IMR-90 (cell line): ENCODE measurements around the gene IL1RAPL1. TPM values are rescaled to one million over a fixed set of nuclear protein-coding genes. Genes with fewer than 3 reads are reported as not detected.

Experiments used
- ATAC-seq: fragments of 200-7000 bp; cut with Tn5 transposase; 2 replicates; pipeline ENCODE4 v1.9.1; 2020; ENCODE audit warnings: low read depth, mild to moderate bottlenecking, moderate library complexity
- BruUV-seq: library from RNA; stranded (reverse); fragments of 400-500 nt; replicated peaks from 2 replicates; lab custom pipeline; 2021; lab: Mats Ljungman, UMichigan
- CTCF ChIA-PET: fragments of 300-600 bp; formaldehyde crosslinking; extraction: SDS; loops from one replicate; lab custom pipeline; 2021; ENCODE audit warnings: antibody characterized with exemption; lab: Yijun Ruan, JAX
- POLR2A ChIA-PET: fragments of 300-600 bp; sonication (Branson Sonifier 250); formaldehyde crosslinking; loops from one replicate; lab custom pipeline; 2022; ENCODE audit warnings: antibody characterized with exemption; ENCODE audit not compliant: unreplicated experiment; lab: Charles Lee
- DNase-seq: peaks from one replicate; pipeline ENCODE4 v3.0.0; 2013
- H2AFZ ChIP-seq: replicated peaks from 2 replicates; pipeline ENCODE3; 2013; ENCODE audit warnings: low read length, mild to moderate bottlenecking; ENCODE audit not compliant: poor library complexity
- H2AK5ac ChIP-seq: 2 replicates; pipeline ENCODE4 v1.6.1; 2013; ENCODE audit warnings: low read depth, low read length, inconsistent platforms
- H2AK9ac ChIP-seq: replicated peaks from 2 replicates; pipeline ENCODE3; 2013; ENCODE audit warnings: mild to moderate bottlenecking, low read depth, low read length, moderate library complexity; ENCODE audit not compliant: poor library complexity
- H2BK120ac ChIP-seq: 2 replicates; pipeline ENCODE4 v1.6.1; 2013; ENCODE audit warnings: low read depth, low read length, inconsistent platforms
- H2BK15ac ChIP-seq: 3 replicates; pipeline ENCODE4 v1.6.1; 2013; ENCODE audit warnings: low read depth, low read length, inconsistent platforms
- H2BK20ac ChIP-seq: 2 replicates; pipeline ENCODE4 v1.6.1; 2013; ENCODE audit warnings: low read depth, mild to moderate bottlenecking, inconsistent platforms, low read length, moderate library complexity
- H2BK5ac ChIP-seq: 2 replicates; pipeline ENCODE4 v1.6.1; 2013; ENCODE audit warnings: mild to moderate bottlenecking, low read depth, low read length, inconsistent platforms; ENCODE audit not compliant: poor library complexity, severe bottlenecking
- H3K14ac ChIP-seq: replicated peaks from 2 replicates; pipeline ENCODE4 v1.6.1; 2013; ENCODE audit warnings: low read depth, low read length, inconsistent platforms
- H3K18ac ChIP-seq: 2 replicates; pipeline ENCODE4 v1.6.1; 2013; ENCODE audit warnings: low read depth, low read length, control low read depth
- H3K23ac ChIP-seq: 2 replicates; pipeline ENCODE4 v1.6.1; 2013; ENCODE audit warnings: low read depth, low read length, inconsistent platforms
- H3K27ac ChIP-seq: 2 replicates; pipeline ENCODE4 v1.5.1; 2013; ENCODE audit warnings: mild to moderate bottlenecking, control low read depth, low read length; ENCODE audit not compliant: insufficient read depth
- H3K27me3 ChIP-seq: 2 replicates; pipeline ENCODE4 v1.6.1; 2013; ENCODE audit warnings: low read length; ENCODE audit not compliant: control insufficient read depth, insufficient read depth
- H3K36me3 ChIP-seq: 2 replicates; pipeline ENCODE4 v1.6.1; 2013; ENCODE audit warnings: low read length, mixed read lengths; ENCODE audit not compliant: control insufficient read depth, insufficient read depth
- H3K4ac ChIP-seq: 2 replicates; pipeline ENCODE4 v1.6.1; 2013; ENCODE audit warnings: low read depth, low read length, inconsistent platforms
- H3K4me1 ChIP-seq: 2 replicates; pipeline ENCODE4 v1.6.1; 2013; ENCODE audit warnings: low read length, mixed read lengths; ENCODE audit not compliant: control insufficient read depth, insufficient read depth
- H3K4me2 ChIP-seq: 2 replicates; pipeline ENCODE4 v1.6.1; 2013; ENCODE audit warnings: low read depth, mild to moderate bottlenecking, control low read depth, low read length, moderate library complexity
- H3K4me3 ChIP-seq: 2 replicates; pipeline ENCODE4 v1.5.1; 2013; ENCODE audit warnings: low read depth, mild to moderate bottlenecking, control low read depth, low read length, moderate library complexity; ENCODE audit not compliant: insufficient read depth
- H3K56ac ChIP-seq: 2 replicates; pipeline ENCODE4 v1.6.1; 2013; ENCODE audit warnings: low read length, inconsistent platforms; ENCODE audit not compliant: insufficient read depth; ENCODE audit errors: extremely low read depth
- H3K79me1 ChIP-seq, 2 experiments: 2 replicates each; pipeline ENCODE4 v1.6.1; 2013; ENCODE audit warnings: low read length in 2 of 2, inconsistent platforms in 1 of 2, low read depth in 1 of 2
- H3K9ac ChIP-seq: 2 replicates; pipeline ENCODE4 v1.6.1; 2013; ENCODE audit warnings: low read depth, low read length, control low read depth
- H3K9me1 ChIP-seq: 2 replicates; pipeline ENCODE4 v1.6.1; 2013; ENCODE audit warnings: low read length, inconsistent platforms; ENCODE audit not compliant: insufficient read depth
- H3K9me3 ChIP-seq: 2 replicates; pipeline ENCODE4 v1.6.1; 2013; ENCODE audit warnings: low read length; ENCODE audit not compliant: control insufficient read depth, insufficient read depth
- H4K20me1 ChIP-seq: 2 replicates; pipeline ENCODE4 v1.6.1; 2013; ENCODE audit warnings: low read length, inconsistent platforms; ENCODE audit not compliant: insufficient read depth
- H4K5ac ChIP-seq: 2 replicates; pipeline ENCODE4 v1.6.1; 2013; ENCODE audit warnings: mild to moderate bottlenecking, low read depth, low read length, control low read depth
- H4K8ac ChIP-seq, 2 experiments: 2 replicates each; pipeline ENCODE4 v1.6.1; 2013; ENCODE audit warnings: low read depth in 2 of 2, low read length in 2 of 2, control low read depth in 1 of 2, inconsistent platforms in 1 of 2
- H4K91ac ChIP-seq: 2 replicates; pipeline ENCODE4 v1.6.1; 2013; ENCODE audit warnings: low read depth, low read length, inconsistent platforms; ENCODE audit not compliant: insufficient read depth
- BHLHE40 ChIP-seq: fragments of 150-350 bp; IDR thresholded peaks from 2 replicates; pipeline ENCODE4 v1.6.1; 2016; ENCODE audit warnings: mild to moderate bottlenecking, low read depth, low read length
- CEBPB ChIP-seq: IDR thresholded peaks from 2 replicates; pipeline ENCODE4 v1.6.1; 2012; ENCODE audit warnings: low read depth, low read length, improper control_type of control experiment
- CHD1 ChIP-seq: IDR thresholded peaks from 2 replicates; pipeline ENCODE4 v1.6.1; 2012; ENCODE audit warnings: low read depth, low read length, improper control_type of control experiment
- CTCF ChIP-seq: conservative IDR thresholded peaks from 2 replicates; pipeline ENCODE4 v1.5.1; 2012; ENCODE audit warnings: mild to moderate bottlenecking, low read depth, low read length, improper control_type of control experiment
- ELK1 ChIP-seq: fragments of 150-350 bp; IDR thresholded peaks from 2 replicates; pipeline ENCODE4 v1.6.1; 2016; ENCODE audit warnings: low read depth, mild to moderate bottlenecking, low read length, moderate library complexity, borderline replicate concordance
- FOS ChIP-seq: fragments of 150-350 bp; IDR thresholded peaks from 2 replicates; pipeline ENCODE4 v1.6.1; 2016; ENCODE audit warnings: low read depth, low read length
- MAFK ChIP-seq: IDR thresholded peaks from 2 replicates; pipeline ENCODE4 v1.6.1; 2012; ENCODE audit warnings: low read depth, low read length, improper control_type of control experiment
- MAZ ChIP-seq: IDR thresholded peaks from 2 replicates; pipeline ENCODE4 v1.6.1; 2012; ENCODE audit warnings: low read depth, mild to moderate bottlenecking, low read length, improper control_type of control experiment, moderate library complexity, borderline replicate concordance
- MXI1 ChIP-seq: IDR thresholded peaks from 2 replicates; pipeline ENCODE4 v1.6.1; 2012; ENCODE audit warnings: low read depth, mild to moderate bottlenecking, low read length, moderate library complexity, borderline replicate concordance
- NFE2L2 ChIP-seq: fragments of 150-350 bp; IDR thresholded peaks from 2 replicates; pipeline ENCODE4 v1.6.1; 2016; ENCODE audit warnings: low read depth, mild to moderate bottlenecking, low read length
- POLR2A ChIP-seq: IDR thresholded peaks from 2 replicates; pipeline ENCODE4 v1.6.1; 2012; ENCODE audit warnings: mild to moderate bottlenecking, low read depth, low read length
- RAD21 ChIP-seq: IDR thresholded peaks from 2 replicates; pipeline ENCODE4 v1.6.1; 2012; ENCODE audit warnings: low read length, improper control_type of control experiment
- RCOR1 ChIP-seq: IDR thresholded peaks from 2 replicates; pipeline ENCODE4 v1.6.1; 2012; ENCODE audit warnings: mild to moderate bottlenecking, low read length, improper control_type of control experiment; ENCODE audit not compliant: insufficient replicate concordance
- RFX5 ChIP-seq: IDR thresholded peaks from 2 replicates; pipeline ENCODE4 v1.8.0; 2012; ENCODE audit warnings: low read depth, mild to moderate bottlenecking, low read length, moderate library complexity
- SMC3 ChIP-seq: fragments of 150-350 bp; IDR thresholded peaks from 2 replicates; pipeline ENCODE4 v1.6.1; 2016; ENCODE audit warnings: low read depth, mild to moderate bottlenecking, antibody characterized with exemption, low read length, moderate library complexity
- USF2 ChIP-seq: fragments of 150-350 bp; IDR thresholded peaks from 2 replicates; pipeline ENCODE4 v1.6.1; 2017; ENCODE audit warnings: mild to moderate bottlenecking, antibody characterized with exemption, low read length, low read depth
- WGBS, 2 experiments: methylation state at CpG; one replicate each; pipeline versions ENCODE4 v1.1.5 to v1.1.7; 2013; ENCODE audit warnings: missing lambda C conversion rate in 2 of 2; ENCODE audit not compliant: insufficient read length in 1 of 2; ENCODE audit errors: extremely low coverage in 2 of 2; 5-methylcytosine and 5-hydroxymethylcytosine counted together
- dilution Hi-C: fragments of 300-500 bp; cut with HindIII; formaldehyde crosslinking; loops from one replicate; pipeline ENCODE4 v1.14.3; 2018; ENCODE audit warnings: low sequenced_read_pairs; ENCODE audit not compliant: unreplicated experiment
- in situ Hi-C: fragments of 300-500 bp; cut with MboI; formaldehyde crosslinking; loops from 3 replicates; pipeline ENCODE4 v1.14.3; 2019; ENCODE audit warnings: low sequenced_read_pairs, inconsistent platforms, mixed read lengths
- intact Hi-C: fragments of 100-400 bp; cut with micrococcal nuclease; formaldehyde crosslinking; loops from 2 replicates; pipeline ENCODE4 v1.10.0; 2022
- polyA plus RNA-seq, 3 experiments: library from polyadenylated mRNA; depleted of rRNA; stranded (reverse); fragments of >200 nt; gene quantifications; 2 replicates each; pipeline ENCODE4 v1.2.3, GENCODE V29; 2012; ENCODE audit warnings: low replicate concordance in 1 of 3
- total RNA-seq: library from RNA; depleted of rRNA; stranded (reverse); fragments of >200 nt; gene quantifications from 2 replicates; pipeline ENCODE4 v1.2.3, GENCODE V29; 2012

The IL1RAPL1 gene
- total and polyA plus RNA-seq, 2 of the 4 experiments (the other 2 are of a cell fraction), result 1.5 to 9.0 TPM

- Histone ChIP-seq H3K4me3 (no peak overlapping the region), H3K4me1 (no peaks in the 10 kb centered on the region), H3K23ac (no peak overlapping the region), H3K36me3 (no peaks in the 10 kb centered on the region), H3K27ac (no peak overlapping the region), H4K5ac (no peak overlapping the region), H3K56ac (no peak overlapping the region), H2BK120ac (no peak overlapping the region), H3K9ac (no peak overlapping the region), H4K91ac (no peak overlapping the region), H4K20me1 (no peaks in the 10 kb centered on the region), H3K9me3 (no peaks in the 10 kb centered on the region), H2AK5ac (no peak overlapping the region), H2BK5ac (no peak overlapping the region), H2AFZ (no peak overlapping the region), H3K4me2 (no peak overlapping the region), H3K27me3 (no peaks in the 10 kb centered on the region), H4K8ac (no peak overlapping the region), H2BK15ac (no peak overlapping the region), H2AK9ac (no peak overlapping the region), H2BK20ac (no peak overlapping the region), H3K79me1 (no peaks in the 10 kb centered on the region), H3K4ac (no peak overlapping the region), H3K18ac (no peak overlapping the region), H3K14ac (no peak overlapping the region), H3K9me1 (no peaks in the 10 kb centered on the region)
- BruUV-seq, result no TSS peak
- no peak for TF ChIP-seq CTCF
- TF ChIP-seq SMC3, result no peak
- TF ChIP-seq RFX5, result no peak
- no peak for TF ChIP-seq FOS
- TF ChIP-seq ELK1, result no peak
- TF ChIP-seq CHD1, result no peak
- no peak for TF ChIP-seq MXI1
- TF ChIP-seq POLR2A, result no peak
- TF ChIP-seq MAFK, result no peak
- no peak for TF ChIP-seq RCOR1
- TF ChIP-seq MAZ, result no peak
- no peak for TF ChIP-seq NFE2L2
- no peak for TF ChIP-seq USF2
- no peak for TF ChIP-seq CEBPB
- TF ChIP-seq BHLHE40, result no peak
- TF ChIP-seq RAD21, result no peak
- ChIA-PET POLR2A (no interaction called here), CTCF (interaction anchor here (0.8 kb wide), 1 partner anchor 10 kb away, joined by 3 read pairs; no protein-coding TSS in a partner anchor)
- intact Hi-C loops, result no loop called here
- DNase-seq, result no peak
- in situ Hi-C loops, result no loop called here
- dilution Hi-C loops, result no loop called here
- ATAC-seq, result no peak
- no CpG with 5 or more reads among the region's 5 CpGs for WGBS, 2 experiments
Observed at GRCh38 chrX:29453333-29453732, 866.1 kb downstream of the IL1RAPL1 start.
